GM19467 (cell line): ENCODE measurements around the gene DLGAP1.
"Not testable (repeated sequence)": the region's sequence is repeated elsewhere in the genome, so short reads cannot be mapped to it uniquely, and the experiment has no call there.

Experiments
- ATAC-seq: cut with Tn5 transposase; IDR thresholded peaks from one replicate; pipeline ENCODE4 v1.9.1; 2021; ENCODE audit warnings: mild to moderate bottlenecking, moderate library complexity; ENCODE audit not compliant: unreplicated experiment

Gene DLGAP1

GRCh38 chr18:3652380-3653262 is 802.5 kb downstream of the DLGAP1 start:
- no peak for ATAC-seq

DNA sequence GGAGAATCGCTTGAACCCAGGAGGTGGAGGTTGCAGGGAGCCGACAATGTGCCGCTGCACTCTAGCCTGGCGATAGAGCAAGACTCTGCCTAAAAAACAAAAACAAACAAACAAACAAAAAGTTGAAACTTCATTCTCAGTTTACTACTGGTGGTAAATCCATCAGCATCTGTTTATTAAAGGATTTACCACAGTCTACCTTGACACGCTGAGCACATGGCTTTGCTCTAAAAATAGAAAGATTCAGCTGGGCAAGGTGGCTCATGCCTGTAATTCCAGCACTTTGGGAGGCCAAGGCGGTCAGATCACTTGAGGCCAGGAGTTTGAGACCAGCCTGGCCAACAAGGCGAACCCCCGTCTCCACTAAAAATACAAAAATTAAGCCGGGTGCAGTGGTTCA is 803.8 kb downstream of the DLGAP1 start:
- no peak for ATAC-seq

GRCh38 chr18:3650521-3651042 is 804.5 kb downstream of the DLGAP1 start:
- ATAC-seq: not testable (repeated sequence)

- ATAC-seq: no peak
Observed at GRCh38 chr18:3649633-3650426, 805.3 kb downstream of the DLGAP1 start.

DNA sequence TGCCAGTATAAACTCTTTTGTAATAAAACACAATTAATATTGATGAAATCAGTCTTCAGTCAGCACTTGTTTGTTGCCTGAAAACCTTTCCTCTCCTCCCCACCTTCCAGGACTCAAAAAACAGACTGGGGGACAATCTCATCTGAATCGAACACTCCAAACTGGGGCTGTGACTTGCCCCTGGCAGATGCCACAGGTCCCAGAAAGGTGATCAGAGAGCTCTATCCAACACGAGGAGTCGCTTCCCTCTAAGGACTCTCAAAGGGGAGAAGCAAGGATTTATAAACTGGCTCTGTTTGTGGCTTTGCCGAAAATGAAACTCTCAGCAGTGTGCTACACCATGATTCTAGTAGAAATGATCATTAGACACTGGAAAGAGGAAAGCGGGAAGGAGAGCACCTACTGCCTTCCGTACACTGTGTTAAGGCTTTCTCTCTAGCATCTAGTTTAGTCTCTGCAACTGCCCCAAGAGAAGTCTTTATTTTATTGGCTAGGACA is 805.9 kb downstream of the DLGAP1 start:
- no peak for ATAC-seq

DNA sequence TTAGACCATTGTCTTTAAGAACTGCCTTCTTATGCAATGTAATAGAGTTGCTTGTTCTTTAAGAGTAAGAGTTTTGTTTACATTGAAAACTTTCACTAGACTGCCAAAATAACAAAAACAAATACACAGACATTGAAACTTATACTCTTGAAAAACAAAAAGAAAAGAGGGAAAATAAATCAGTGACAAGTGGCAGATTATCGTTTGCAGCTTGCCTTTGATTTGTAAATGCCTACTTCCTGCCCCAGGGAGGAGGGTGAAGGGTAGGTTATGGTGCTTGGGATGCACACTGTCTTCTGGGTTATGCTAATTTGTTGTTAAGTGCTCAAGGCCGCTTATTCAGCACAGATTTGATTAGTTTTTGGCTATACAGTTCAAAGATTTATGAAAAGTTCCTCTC is 806.5 kb downstream of the DLGAP1 start:
- no peak for ATAC-seq

DNA sequence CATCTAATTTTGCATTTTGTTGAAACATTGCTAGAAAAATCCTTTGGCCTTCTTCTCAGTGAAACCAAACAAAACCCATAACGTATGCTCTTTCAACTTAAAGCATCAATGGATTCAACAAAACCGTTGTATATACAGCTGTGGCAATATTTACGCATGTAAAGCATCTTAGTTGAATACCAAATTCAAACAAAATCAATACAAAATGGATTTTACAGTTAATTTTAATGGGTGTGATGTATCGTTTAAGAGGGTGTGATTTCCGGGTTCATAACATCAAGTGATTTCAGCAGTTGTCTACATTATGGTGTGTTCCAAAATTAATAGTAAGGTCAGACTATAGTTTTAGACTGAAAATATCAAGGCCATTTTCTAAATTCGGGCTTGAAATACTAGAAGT is 806.9 kb downstream of the DLGAP1 start:
- no peak for ATAC-seq

DNA sequence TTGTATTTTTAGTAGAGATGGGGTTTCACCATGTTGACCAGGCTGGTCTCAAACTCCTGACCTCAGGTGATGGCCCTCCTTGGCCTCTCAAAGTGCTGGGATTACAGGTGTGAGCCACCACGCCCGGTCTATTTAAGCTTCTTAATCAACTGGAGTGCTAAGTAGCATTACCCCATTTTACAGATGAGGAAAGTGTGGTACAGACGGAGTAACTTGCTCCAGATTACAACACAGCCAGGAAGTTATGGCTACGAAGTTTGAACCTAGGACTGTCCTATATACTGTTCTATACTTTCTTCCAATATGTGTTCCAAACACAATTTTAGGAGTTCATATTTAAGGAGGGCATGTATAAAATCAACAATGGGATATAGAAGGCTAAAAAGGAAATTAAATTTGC is 807.5 kb downstream of the DLGAP1 start:
- ATAC-seq: no peak

DNA sequence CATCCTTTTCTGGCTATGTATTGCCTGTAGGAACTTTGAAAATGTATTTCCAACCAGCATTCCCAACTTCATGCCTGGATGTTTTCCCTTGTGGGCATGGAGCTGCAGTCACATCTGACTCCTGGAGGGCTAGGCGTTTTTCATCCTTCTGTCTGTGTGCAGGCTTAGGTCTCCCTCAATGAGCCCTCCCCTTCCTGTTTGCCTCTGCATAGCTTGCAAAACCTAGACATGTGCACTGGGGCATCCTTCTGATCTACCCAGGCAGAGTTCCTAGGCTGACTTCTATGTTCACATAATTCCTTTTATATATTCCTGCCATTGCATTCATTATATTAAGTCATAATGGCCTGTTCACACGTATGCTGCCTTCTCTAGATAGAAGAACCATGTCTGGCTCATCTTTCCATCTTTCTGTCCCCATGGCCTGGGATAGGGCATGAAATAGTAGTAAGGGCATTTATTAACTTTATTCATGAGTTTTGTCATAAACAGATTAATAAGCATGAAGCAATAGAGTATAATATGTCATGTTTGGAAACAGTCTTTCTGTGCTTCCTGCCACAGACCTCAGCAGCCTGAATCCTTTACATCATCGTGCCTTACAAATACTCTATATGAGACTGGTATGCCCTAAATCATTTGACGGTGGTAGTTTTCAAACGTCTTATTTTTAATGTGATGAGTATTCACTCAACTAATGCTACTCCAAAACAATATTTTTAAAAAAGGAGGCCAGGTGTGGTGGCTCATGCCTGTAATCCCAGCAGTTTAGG is 809.5 kb downstream of the DLGAP1 start:
- ATAC-seq: no peak

GRCh38 chr18:3634250-3634939 is 820.7 kb downstream of the DLGAP1 start:
- no peak for ATAC-seq

- ATAC-seq: no peak
Observed at GRCh38 chr18:3631887-3632286, 823.2 kb downstream of the DLGAP1 start.

- ATAC-seq: no peak
Observed at GRCh38 chr18:3626929-3627458, 828.1 kb downstream of the DLGAP1 start.

DNA sequence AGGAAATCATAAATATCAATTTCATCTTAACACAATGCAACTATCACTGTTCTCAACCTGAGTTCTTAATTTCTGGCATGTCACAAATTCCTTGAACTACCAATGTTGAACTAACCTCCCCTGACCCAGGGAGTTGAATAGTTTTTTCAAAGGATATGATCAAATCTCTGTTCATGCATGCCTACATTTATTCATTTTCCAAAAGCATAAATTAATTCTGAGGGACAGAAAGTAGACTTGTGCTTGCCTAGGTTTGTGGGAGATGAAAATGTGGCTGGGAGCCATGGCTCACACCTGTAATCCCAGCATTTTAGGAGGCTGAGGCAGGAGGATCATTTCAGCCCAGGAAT is 829.4 kb downstream of the DLGAP1 start:
- ATAC-seq: no peak

- ATAC-seq: no peak
Observed at GRCh38 chr18:3624935-3625741, 830.0 kb downstream of the DLGAP1 start.

DNA sequence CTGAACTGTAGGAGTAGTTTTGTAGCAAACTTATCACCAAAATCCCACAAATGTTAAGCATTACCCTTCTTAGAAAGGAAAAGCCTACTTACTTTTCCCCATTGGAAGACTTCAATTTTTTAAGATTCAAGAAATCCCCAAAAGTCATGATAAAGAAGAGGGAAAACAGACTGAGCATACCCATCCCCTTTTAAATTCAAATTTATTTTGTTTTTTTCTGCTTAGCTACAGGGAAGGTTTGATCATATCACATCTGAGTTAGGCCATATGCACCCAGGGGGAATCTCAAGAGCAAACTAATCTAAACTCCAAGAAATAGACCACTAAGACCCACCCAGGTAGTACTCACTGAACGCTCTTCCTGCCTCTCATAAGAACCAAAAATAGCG is 830.6 kb downstream of the DLGAP1 start:
- no peak for ATAC-seq

DNA sequence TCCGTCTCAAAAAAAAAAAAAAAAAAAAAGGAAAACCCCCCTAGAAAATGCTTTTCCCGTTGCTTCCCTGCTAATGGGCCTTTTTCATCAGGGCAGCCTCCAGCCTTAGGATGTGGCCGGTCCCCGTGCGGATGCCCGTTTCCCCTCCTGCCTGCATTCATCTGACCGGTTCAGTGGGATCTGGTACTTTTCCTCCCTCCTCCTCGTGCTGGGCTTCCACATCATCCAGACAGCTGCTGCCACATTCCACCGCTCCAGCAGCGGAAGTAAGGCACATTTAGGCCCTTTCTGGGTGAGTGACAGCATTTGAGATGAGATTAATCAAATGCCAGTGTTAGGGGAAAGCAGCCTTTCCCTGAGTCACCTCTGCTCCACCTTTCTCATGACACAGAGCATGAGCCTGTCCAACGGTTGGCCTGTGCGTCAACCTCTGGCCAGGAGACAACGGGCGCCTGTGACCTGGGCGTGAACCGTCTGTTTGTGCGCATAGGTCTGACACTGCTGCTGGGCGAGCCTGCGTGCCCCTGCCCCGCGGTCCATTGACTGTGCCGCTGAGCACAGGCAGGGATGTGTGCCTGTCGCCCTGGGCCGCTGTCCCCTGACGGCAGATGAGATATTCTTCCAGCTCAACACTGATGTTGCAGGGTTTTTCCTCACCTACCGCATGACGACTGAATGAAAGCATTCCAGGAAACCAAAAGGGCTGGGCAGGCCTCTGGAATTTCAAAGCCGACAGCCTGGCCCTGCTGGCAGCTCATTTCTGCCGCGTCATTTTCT is 831.1 kb downstream of the DLGAP1 start:
- ATAC-seq: no peak

GRCh38 chr18:3620146-3621119 is 834.7 kb downstream of the DLGAP1 start:
- ATAC-seq: no peak
